Activated T-helper 9 cell treated with anti-CD3 and anti-CD28 coated beads, Interleukin-2, amount 50 U/mL, for 16 hours (primary cell): ENCODE data around the gene CT55.
"Not testable (repeated sequence)": the region's sequence is repeated elsewhere in the genome, so short reads cannot be mapped to it uniquely, and the experiment has no call there.

Experiments
- DNase-seq: peaks from one replicate; pipeline ENCODE4 v3.0.0-alpha.2; 2020; ENCODE audit warnings: low read depth

Gene CT55

DNA sequence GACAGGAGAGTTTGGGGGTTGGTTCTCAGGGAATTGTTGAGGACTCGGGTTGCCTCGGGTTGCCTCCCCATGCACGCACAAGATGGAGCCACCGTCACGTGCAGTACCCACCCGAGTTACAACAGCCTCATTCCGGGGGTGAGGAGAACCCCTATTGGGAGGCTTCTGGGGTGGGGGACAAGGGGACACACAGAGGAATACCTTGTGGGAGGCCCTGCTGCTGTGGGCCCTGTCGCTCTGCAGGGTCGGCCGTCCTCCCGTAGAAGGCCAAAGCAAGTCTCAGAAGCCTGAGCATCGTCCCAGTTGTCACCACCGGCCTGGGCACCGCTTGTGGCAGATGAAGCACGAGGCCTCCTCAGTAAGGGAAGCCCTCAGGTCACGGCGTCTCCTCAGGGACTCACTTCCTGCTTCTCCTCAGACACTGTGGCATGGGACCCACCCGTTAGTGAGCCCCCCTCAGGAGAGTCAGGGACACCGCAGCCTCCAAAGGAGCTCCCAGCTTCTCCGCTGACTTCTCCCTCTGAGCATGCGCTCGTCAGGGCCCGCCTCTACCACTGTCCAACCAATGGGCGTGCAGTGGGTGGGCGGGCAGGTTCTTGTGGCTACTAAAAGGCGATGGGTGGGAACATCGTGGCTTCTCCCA lies at the start of gene CT55:
CT55 (minus strand) TSS at position 522 of the 643 bp plus-strand sequence; CDS start at position 295, 227 bp downstream.
- DNase-seq: no peak

DNA sequence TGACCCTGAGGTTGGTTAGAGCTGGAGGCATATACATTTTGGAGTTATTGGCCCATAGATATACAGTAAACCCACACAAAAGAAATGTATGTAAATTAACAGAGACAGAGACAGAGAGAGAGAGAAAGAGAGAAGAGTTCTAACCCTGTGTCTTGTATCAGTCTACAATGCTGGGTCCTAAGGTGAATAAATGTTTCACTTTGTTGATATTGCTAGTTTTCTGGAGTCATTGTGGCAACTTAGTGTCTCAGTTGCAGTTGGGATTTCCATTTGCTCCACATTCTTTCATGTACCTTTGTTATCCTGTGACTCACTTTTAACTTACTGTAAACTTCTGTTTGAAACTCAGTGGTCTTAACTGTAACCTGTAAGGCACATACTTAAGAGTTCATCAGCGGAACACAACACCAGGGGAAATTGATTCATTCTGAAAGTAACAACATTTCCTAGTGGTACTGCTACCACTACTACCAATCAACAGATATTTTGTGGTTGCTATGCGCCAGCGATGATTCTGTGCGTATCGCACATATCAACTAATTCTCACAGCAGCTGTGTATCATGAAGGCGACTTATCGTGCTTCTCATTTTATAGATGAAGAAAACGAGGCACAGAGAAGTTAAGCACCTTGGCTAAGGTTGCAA lies 42.1 kb upstream of the CT55 start:
- peak; percentile 15 for DNase-seq

DNA sequence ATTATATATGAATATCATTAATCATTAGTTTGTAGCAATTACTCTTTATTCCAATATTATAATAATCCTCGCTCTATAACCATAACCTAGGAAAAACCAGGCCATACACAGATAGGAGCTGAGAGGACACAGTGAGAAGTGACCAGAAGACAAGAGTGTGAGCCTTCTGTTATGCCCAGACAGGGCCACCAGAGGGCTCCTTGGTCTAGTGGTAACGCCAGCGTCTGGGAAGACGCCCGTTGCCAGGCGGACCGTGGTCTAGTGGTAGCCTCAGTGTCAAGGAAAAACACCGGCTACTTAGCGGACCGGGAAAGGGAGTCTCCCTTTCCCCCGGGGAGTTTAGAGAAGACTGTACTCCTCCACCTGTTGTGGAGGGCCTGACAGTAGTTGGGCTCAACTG lies 35.2 kb upstream of the CT55 start:
- DNase-seq: not testable (repeated sequence)

DNA sequence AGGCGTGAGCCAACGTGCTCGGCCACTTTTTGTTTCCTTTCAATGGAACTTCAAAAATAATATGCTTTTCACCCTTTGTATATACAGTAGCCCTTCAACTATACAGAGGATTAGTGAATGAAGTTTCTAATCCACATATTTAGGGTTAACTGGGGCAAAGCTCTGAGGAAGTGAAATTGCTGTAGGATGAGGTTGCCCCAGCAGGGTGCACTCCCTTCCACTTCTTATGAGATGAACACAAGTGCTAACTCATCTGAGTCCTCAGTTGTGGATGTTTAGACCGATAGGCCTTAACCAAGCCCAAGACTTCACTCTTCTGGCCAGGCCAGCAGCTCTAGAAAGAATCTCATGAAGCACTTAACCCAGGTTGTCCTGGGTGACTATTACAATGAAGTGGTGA lies 29.1 kb upstream of the CT55 start:
- no peak for DNase-seq

DNA sequence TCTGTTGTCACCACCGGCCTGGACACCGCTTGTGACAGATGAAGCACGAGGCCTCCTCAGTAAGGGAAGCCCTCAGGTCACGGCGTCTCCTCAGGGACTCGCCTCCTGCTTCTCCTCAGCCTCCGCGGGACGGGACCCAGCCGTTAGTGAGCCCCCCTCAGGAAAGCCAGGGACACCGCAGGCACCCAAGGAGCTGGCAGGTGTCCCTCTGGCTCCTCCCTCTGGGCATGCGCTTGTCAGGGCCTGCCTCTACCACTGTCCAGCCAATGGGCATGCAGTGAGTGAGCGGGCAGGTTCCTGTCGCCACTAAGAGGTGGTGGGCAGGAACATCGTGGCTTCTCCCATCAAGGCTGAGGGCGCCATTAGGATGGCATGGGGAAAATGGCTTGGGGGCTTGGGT lies 23.5 kb upstream of the CT55 start:
- no peak for DNase-seq

DNA sequence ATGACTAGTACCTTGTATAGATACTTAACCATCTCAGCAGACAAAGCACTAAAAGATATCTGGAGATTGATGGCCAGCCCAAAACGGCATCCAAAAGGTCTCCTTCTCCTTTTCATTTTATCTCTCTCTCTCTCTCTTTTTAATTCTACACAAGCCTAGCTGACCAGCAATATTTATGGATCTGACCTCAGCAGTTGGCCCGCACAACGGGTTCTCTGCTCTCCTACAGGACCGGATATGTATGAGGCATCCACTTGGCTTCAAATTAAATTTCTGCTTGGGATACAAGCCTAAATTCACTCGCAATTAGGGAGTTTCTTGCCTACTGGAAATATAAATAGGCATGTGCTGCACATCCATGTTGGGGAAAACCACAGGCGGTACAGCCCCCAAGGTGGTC lies 22.5 kb upstream of the CT55 start:
- DNase-seq: no peak

- no peak for DNase-seq
Measured at GRCh38 chrX:135191838-135192237, 20.6 kb upstream of the CT55 start.

- no peak for DNase-seq
Measured at GRCh38 chrX:135185795-135186443, 14.7 kb upstream of the CT55 start.

GRCh38 chrX:135178636-135179035 lies 7.4 kb upstream of the CT55 start:
- no peak for DNase-seq

- no peak for DNase-seq
Measured at GRCh38 chrX:135170468-135170867, 730 bp downstream of the CT55 start.

GRCh38 chrX:135169534-135169933 lies 1.7 kb downstream of the CT55 start:
- not testable (repeated sequence) for DNase-seq

GRCh38 chrX:135168486-135168885 lies 2.7 kb downstream of the CT55 start:
- DNase-seq: no peak

- DNase-seq: not testable (repeated sequence)
Measured at GRCh38 chrX:135154688-135155087, 16.5 kb downstream of the CT55 start.

DNA sequence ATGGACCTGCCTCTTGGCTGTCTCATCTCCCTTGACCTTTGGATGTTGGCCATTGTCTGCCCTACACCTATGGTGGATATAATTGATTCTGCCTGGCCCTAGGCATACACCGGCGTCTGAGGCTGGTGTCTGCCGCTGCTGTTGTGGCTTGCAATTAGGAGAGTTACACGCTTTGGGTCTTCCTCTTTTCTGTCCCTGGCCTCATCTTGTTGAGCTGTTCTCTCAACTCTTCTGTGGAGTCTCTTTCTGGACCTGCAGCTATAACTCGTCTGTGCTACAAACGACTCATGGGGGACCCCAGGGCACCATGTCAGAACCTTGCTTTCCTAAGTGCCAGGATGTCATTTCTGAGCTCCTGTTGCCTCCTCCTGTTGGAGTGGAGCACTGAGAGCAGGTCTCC lies 45.1 kb downstream of the CT55 start:
- DNase-seq: not testable (repeated sequence)

DNA sequence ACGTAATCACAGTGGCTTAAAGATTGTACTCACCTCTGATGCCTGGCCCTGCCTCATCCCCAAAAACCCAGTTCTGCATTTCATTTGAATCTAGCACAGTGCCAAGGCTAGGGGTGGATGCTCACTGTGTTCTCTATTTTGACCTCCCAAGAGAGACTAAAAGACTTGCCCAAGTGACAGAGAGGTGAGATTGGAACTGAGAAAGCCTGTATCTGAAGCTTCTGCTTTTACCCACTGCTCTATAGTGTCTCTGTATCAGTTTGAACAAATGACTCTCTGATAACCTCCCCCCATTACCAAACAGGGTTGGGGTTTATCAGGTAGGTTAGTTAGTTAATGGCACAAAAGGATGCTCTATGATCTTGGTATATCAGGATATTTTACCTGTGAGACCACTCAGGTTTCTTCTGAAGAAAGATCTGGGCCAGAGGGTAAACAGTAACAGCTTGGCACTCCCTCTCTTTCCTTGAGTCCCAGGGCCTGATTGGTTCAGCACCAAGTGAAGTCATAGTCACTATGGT lies 51.1 kb downstream of the CT55 start, which contains the start of gene ETDB:
ETDB (minus strand) TSS at position 471 of the 521 bp plus-strand sequence. CDS start 1,265 bp downstream, outside the sequence.
- not testable (repeated sequence) for DNase-seq

- not testable (repeated sequence) for DNase-seq
Measured at GRCh38 chrX:135116064-135116463, 55.1 kb downstream of the CT55 start.

DNA sequence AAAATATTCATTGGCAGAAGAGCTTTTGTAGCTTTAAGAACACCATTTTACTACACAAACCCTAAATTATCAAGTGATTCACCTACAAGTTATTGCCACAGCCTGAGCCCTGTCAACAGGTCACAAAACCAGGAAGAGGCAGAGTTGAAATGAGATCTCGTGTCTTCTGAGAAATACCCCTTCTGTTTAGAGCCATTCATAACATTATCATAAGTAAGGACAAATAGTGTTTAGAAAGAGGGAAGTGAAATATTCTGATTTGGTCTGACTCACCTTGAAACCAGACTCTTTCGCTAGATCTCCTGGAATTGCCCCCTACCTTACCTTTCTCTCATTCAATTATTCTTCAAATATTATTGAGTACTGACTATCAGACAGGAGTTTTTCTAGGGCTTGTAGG lies 56.8 kb downstream of the CT55 start:
- DNase-seq: no peak

GRCh38 chrX:135112743-135113142 lies 58.5 kb downstream of the CT55 start:
- no peak for DNase-seq

- no peak for DNase-seq
Measured at GRCh38 chrX:135112096-135112729, 59.0 kb downstream of the CT55 start.

- no peak for DNase-seq
Measured at GRCh38 chrX:135109554-135109953, 61.6 kb downstream of the CT55 start.
